ENCODE results near the gene ADGRE3. TPM values are rescaled to one million over a fixed set of nuclear protein-coding genes. Genes with fewer than 3 reads are reported as not detected.
A peak's percentile ranks its signal among the peaks of the same experiment; 100 is the strongest.

Gene ADGRE3
- total RNA-seq, 4 donors from 2014 or later, result 0.50 TPM; not detected in 3

GRCh38 chr19:14576363-14576762, 98.3 kb downstream of the ADGRE3 start:
- DNase-seq (ENCODE audit: extremely low spot score), result no peak
- WGBS, result 85% methylated on average over 8 of the region's 8 CpGs
- Histone ChIP-seq H3K27ac (replicated peaks in 1 of 4) (no peak overlapping the region), H3K27me3 (no peaks in the 10 kb centered on the region), H3K4me1 (peaks cover 4 to 17% (median 14%) of the 10 kb centered on the region in 4 donors), H3K36me3 (no peaks in the 10 kb centered on the region), H3K4me3 (no peak overlapping the region), H3K9me3 (no peaks in the 10 kb centered on the region)
- intact Hi-C loops (cut with DNase I), result loop anchor here (5.0 kb wide), 1 partner anchor 111 kb away; no protein-coding TSS in a partner anchor
- TF ChIP-seq POLR2A (IDR thresholded peaks at IDR 0.05; ENCODE audit: low read depth) (no peak), CTCF (IDR thresholded peaks at IDR 0.05) (no peak), POLR2AphosphoS5 (IDR thresholded peaks at IDR 0.05) (no peak), EP300 (IDR thresholded peaks at IDR 0.05) (no peak)

GRCh38 chr19:14575428-14575980, 99.1 kb downstream of the ADGRE3 start:
- H3K27me3 ChIP-seq, result no peaks in the 10 kb centered on the region
- H3K4me1 ChIP-seq, result peaks cover 13 to 26% (median 22%) of the 10 kb centered on the region in 4 donors
- no peaks in the 10 kb centered on the region for H3K36me3 ChIP-seq
- intact Hi-C loops (cut with DNase I), result loop anchor here (5.0 kb wide), 1 partner anchor 112 kb away; no protein-coding TSS in a partner anchor
- 88% methylated on average over 6 of the region's 6 CpGs for WGBS
- DNase-seq (ENCODE audit: extremely low spot score), result no peak
- H3K4me3 ChIP-seq, result no peak overlapping the region
- no peaks in the 10 kb centered on the region for H3K9me3 ChIP-seq
- TF ChIP-seq CTCF (IDR thresholded peaks at IDR 0.05) (no peak), POLR2AphosphoS5 (IDR thresholded peaks at IDR 0.05) (no peak), EP300 (IDR thresholded peaks at IDR 0.05) (no peak), POLR2A (IDR thresholded peaks at IDR 0.05; ENCODE audit: low read depth) (no peak)
- no peak overlapping the region for H3K27ac ChIP-seq (replicated peaks in 1 of 4)

- intact Hi-C loops (cut with DNase I), result no loop called here
- TF ChIP-seq EP300 (IDR thresholded peaks at IDR 0.05) (no peak), CTCF (IDR thresholded peaks at IDR 0.05) (peak; percentile 81 to 94 (median 85)), POLR2AphosphoS5 (IDR thresholded peaks at IDR 0.05) (peak; percentile 90 to 95), POLR2A (IDR thresholded peaks at IDR 0.05; ENCODE audit: low read depth) (no peak)
- H3K36me3 ChIP-seq, result peaks cover 0 to 19% (median 16%) of the 10 kb centered on the region in 4 donors
- peak within 1 kb of the TSS; percentile 72 to 88 (median 83) for H3K27ac ChIP-seq (replicated peaks in 1 of 4)
- peaks cover 22 to 51% (median 39%) of the 10 kb centered on the region in 4 donors for H3K4me1 ChIP-seq
- DNase-seq (ENCODE audit: extremely low spot score), result peak; percentile 96
- WGBS, result 9% methylated on average over 12 of the region's 40 CpGs
- no peaks in the 10 kb centered on the region for H3K9me3 ChIP-seq
- peak within 1 kb of the TSS; percentile 86 to 99 (median 94) for H3K4me3 ChIP-seq
- H3K27me3 ChIP-seq, result no peaks in the 10 kb centered on the region
Measured at GRCh38 chr19:14571695-14572490, 102.8 kb downstream of the ADGRE3 start, which contains the start of gene NDUFB7. TSS of gene NDUFB7 (minus strand) at chr19:14572066. CDS start at chr19:14572000, 66 bp downstream.

GRCh38 chr19:14570864-14571527, 103.6 kb downstream of the ADGRE3 start:
- H3K4me3 ChIP-seq, result peak overlapping the region; percentile 86 to 99 (median 94)
- no peaks in the 10 kb centered on the region for H3K9me3 ChIP-seq
- intact Hi-C loops (cut with DNase I), result no loop called here
- H3K4me1 ChIP-seq, result peaks cover 22 to 51% (median 39%) of the 10 kb centered on the region in 4 donors
- peaks cover 0 to 28% (median 24%) of the 10 kb centered on the region in 4 donors for H3K36me3 ChIP-seq
- H3K27ac ChIP-seq (replicated peaks in 1 of 4), result peak overlapping the region; percentile 72 to 88 (median 83)
- H3K27me3 ChIP-seq, result no peaks in the 10 kb centered on the region
- TF ChIP-seq EP300 (IDR thresholded peaks at IDR 0.05) (no peak), CTCF (IDR thresholded peaks at IDR 0.05) (no peak), POLR2AphosphoS5 (IDR thresholded peaks at IDR 0.05) (no peak), POLR2A (IDR thresholded peaks at IDR 0.05; ENCODE audit: low read depth) (no peak)
- WGBS, result 46% methylated on average over 21 of the region's 22 CpGs
- DNase-seq (ENCODE audit: extremely low spot score), result no peak

Small RNA genes within 50 kb of the gene (small RNA-seq; reads per million reads assigned to genes)
- 0 reads per million in 3 donors for gene AC022149.2
- 0 reads per million in 3 donors for gene RN7SL842P

Other genes with a start within 250 kb of the ADGRE3 start
- 100 to 1,000 TPM; 120 to 233 (median 167) TPM for gene PKN1, start 241.5 kb downstream of the ADGRE3 start, total RNA-seq
- gene PTGER1, start 199.5 kb downstream of the ADGRE3 start, total RNA-seq, result 1 to 10 TPM in 2 of 4 donors, under 1 TPM in 1, not detected in 1; 0.80 to 1.8 (median 1.3) TPM
- 100 to 1,000 TPM in 3 of 4 donors, 10 to 100 TPM in 1; 88.5 to 138 (median 108) TPM for gene GIPC1, start 178.7 kb downstream of the ADGRE3 start, total RNA-seq
- 100 to 1,000 TPM in 1 of 4 donors, 10 to 100 TPM in 3; 50.3 to 102 (median 86.3) TPM for gene DNAJB1, start 156.4 kb downstream of the ADGRE3 start, total RNA-seq
- gene TECR, start 145.2 kb downstream of the ADGRE3 start, total RNA-seq, result 10 to 100 TPM; 18.7 to 32.7 (median 25.7) TPM
- 100 to 1,000 TPM; 297 to 522 (median 319) TPM for gene NDUFB7, start 102.8 kb downstream of the ADGRE3 start, total RNA-seq
- gene CLEC17A, start 91.8 kb downstream of the ADGRE3 start, total RNA-seq, result not detected
- gene ZNF333, start 15.2 kb upstream of the ADGRE3 start, total RNA-seq, result 10 to 100 TPM; 14.5 to 32.9 (median 25.4) TPM
- gene ADGRE2, start 103.7 kb upstream of the ADGRE3 start, total RNA-seq, result 1 to 10 TPM in 3 of 4 donors, under 1 TPM in 1; 0.65 to 6.0 (median 3.0) TPM
- under 1 TPM in 1 of 4 donors, not detected in 3; 0.52 TPM for gene OR7A5, start 160.3 kb upstream of the ADGRE3 start, total RNA-seq
- under 1 TPM in 2 of 4 donors, not detected in 2; 0.06 TPM for gene OR7C1, start 160.3 kb upstream of the ADGRE3 start, total RNA-seq
- not detected for gene OR7A10, start 174.1 kb upstream of the ADGRE3 start, total RNA-seq
- gene OR7A17, start 211.3 kb upstream of the ADGRE3 start, total RNA-seq, result not detected